AG09319 (cell line): Measurements from ENCODE around the gene ZC3H4.

ENCODE experiments used
- DNase-seq: peaks from one replicate; pipeline ENCODE4 v3.0.0-alpha.2; 2010; ENCODE audit warnings: low read depth; ENCODE audit errors: extremely low read depth
- TF ChIP-seq, protein P1 (sequence below): IDR thresholded peaks from 2 replicates; pipeline ENCODE4 v1.5.1; 2011; ENCODE audit warnings: low read depth, mild to moderate bottlenecking, inconsistent platforms, low read length, moderate library complexity

Gene ZC3H4

DNA sequence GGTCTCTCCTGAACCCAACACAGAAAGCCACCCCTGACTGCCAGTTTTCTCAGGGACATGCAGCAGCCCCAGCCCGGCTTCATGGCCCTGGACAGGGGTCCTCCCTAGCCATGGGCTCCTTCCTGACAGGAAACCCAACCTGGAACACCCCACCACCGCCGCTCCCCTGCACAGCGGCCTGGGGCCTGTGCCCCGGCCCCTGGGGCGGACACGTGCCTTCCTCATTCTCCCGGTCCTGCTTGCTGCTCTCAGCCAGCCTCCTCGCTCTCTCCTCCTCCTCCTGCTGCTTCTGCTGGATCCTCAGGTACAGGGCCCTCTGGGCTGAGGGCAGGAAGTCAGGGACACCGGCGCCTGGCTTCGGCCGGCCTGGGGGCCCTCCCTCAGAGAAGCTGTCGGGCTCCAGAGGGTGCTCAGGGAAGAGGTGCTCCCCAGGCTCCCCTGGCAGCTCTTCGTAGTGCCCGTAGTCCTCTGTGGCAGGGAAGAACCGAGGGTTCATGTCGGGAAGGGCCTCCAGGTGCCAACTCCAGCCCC is 44.6 kb downstream of the ZC3H4 start:
- TF ChIP-seq, protein P1, sequence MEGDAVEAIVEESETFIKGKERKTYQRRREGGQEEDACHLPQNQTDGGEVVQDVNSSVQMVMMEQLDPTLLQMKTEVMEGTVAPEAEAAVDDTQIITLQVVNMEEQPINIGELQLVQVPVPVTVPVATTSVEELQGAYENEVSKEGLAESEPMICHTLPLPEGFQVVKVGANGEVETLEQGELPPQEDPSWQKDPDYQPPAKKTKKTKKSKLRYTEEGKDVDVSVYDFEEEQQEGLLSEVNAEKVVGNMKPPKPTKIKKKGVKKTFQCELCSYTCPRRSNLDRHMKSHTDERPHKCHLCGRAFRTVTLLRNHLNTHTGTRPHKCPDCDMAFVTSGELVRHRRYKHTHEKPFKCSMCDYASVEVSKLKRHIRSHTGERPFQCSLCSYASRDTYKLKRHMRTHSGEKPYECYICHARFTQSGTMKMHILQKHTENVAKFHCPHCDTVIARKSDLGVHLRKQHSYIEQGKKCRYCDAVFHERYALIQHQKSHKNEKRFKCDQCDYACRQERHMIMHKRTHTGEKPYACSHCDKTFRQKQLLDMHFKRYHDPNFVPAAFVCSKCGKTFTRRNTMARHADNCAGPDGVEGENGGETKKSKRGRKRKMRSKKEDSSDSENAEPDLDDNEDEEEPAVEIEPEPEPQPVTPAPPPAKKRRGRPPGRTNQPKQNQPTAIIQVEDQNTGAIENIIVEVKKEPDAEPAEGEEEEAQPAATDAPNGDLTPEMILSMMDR, result no peak
- no peak for DNase-seq

DNA sequence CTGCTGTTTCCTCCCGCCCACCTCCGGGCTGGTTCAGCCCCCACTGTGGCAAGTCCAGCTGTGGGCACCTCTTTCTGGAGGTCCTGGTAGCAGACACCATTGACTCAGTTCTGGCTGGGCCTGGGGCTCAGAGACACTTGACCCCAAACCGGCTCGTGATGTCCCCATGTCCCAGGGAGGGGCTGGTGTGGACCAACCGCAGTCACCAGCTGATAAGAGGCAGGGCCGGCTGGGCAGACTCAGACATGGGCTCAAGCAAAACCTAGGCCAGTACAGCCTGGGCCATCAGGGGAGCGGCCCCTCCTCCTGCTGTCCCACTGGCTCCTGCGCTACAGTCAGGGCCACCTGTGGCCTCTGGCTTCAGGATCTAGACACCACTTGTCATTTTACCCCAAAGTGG is 45.3 kb downstream of the ZC3H4 start:
- TF ChIP-seq, protein P1, result no peak
- DNase-seq, result no peak

GRCh38 chr19:47067215-47067847 is 46.2 kb downstream of the ZC3H4 start:
- DNase-seq, result no peak
- TF ChIP-seq, protein P1, result no peak

- TF ChIP-seq, protein P1, result no peak
- no peak for DNase-seq
Observed at GRCh38 chr19:47066376-47067214, 47.0 kb downstream of the ZC3H4 start.

DNA sequence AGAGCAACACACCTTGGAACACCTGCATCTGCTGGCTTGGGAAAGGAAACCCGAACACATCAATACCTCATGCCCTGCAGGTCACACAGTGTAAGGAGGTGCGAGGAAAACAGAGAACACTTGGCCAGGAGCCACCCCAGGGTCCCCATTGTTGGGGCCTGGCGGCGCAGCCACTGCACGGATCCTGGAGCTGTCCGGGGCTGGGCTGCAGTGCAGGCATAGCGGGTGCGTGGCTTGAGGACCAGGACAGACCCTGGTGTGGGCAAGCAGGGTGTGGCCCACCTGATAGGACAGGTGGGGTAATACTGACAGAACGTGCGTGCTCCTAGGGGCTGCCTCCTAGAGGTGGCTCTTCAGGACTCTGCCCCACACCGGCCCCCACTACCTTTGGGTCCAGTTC is 48.3 kb downstream of the ZC3H4 start:
- no peak for DNase-seq
- TF ChIP-seq, protein P1, result no peak

DNA sequence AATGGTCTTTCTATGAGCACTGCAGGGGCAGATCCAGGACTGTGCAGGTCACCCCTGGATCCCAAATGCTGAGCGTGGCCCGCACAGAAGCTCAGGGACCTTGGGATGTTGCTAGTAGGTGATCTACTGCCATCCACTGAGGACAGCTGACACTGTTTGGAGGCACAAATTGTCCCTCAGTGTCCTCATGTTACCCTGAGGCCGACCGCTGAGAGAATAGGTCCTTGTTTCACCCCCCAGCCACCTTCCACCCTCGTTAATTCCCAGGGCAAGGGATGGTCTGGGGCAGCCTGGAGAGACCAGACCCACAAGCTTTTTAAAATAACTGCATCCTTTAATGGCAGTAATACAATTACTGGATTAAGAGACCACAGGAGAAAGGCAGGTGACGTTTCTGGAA is 49.7 kb downstream of the ZC3H4 start:
- TF ChIP-seq, protein P1, result no peak

GRCh38 chr19:47058621-47059022 is 55.0 kb downstream of the ZC3H4 start:
- no peak for DNase-seq
- TF ChIP-seq, protein P1, result no peak

More for the DNA sequence above, 49.7 kb downstream of the ZC3H4 start:
- no peak for DNase-seq
